SW480 (cell line): Measurements from ENCODE around the gene LRRC4C.

Experiments used
- DNase-seq: peaks from one replicate; pipeline ENCODE4 v3.0.0-alpha.2; 2016; ENCODE audit warnings: low spot score

The LRRC4C gene

DNA sequence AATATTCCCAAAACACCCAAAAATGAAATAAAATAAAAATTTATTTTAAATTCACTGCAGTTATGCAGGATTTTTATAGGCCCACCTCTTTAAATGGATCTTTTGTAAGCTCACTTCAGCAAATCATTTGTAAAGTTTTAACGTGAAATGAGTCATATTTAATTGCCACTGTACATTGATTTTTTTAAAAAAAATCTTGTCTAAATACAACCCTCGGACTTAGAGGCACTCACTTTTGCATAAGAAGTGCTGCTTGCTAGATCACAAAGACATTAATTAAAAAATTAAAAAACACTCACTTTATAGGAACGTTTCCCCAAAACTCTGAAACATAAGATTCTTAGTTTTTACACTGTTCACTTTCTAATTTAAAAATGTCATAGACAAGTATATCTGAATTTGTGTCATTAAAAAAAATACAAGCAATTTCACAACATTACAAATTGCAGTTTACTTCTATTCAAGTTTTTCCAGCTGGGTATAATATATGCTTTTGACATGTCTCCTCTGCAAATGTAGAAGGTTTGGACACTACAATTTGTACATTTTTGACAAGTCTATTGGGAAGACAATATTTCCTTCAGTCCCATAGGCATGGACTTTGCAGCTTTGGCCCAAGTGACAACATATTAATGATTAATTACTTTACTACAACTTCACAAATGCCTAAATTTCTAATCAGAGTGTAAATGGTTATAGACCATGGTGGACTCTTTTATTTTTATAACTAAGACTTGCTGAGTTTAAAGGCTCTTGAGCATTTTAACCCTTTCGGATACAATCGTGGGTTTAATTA is 1088.4 kb downstream of the LRRC4C start:
- no peak for DNase-seq

DNA sequence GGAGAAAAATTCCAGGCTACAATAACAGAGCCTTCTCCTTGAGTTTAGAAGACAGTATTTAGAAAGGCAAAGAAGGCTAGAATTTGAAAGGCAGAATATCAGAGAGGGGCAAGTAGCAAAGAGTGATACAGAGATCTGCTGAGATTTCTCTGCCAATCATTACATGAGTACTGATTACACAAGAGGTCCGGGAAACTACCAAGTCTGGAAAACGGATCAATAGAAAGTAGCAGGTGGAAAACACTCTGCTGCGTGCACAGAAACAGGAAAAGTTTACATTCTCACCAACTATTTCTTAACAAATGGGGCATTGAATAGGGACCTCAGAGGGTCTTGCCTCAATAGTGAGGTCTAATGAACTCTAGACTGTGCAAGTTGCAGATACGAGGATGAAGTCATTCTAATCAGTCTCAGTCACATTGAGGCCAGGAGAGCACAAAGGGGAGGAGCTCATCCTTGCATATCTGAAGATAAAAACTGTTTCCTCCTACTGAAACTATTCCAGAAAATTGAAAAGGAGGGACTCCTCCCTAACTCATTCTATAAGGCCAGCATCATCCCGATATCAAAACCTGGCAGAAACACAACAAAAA is 1099.2 kb downstream of the LRRC4C start:
- no peak for DNase-seq

DNA sequence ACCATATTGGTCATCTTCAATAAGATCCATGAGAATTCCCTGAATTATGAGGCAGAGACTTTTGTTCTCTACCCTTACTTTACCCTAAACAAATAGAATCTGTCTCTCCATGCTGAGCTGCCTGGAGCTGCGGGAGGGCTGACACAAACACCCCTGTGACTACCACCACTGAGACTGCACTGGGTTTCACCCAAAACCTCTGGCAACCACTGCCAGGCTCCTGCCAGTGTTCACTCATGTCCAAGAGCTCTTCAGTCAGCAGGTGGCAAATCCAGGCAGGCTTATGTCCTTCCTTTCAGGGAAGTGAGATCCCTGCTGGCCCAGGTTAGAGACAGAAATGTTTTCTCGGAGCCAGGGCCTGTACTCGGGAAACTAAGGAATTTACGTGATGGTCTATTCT is 1105.3 kb downstream of the LRRC4C start:
- no peak for DNase-seq

DNA sequence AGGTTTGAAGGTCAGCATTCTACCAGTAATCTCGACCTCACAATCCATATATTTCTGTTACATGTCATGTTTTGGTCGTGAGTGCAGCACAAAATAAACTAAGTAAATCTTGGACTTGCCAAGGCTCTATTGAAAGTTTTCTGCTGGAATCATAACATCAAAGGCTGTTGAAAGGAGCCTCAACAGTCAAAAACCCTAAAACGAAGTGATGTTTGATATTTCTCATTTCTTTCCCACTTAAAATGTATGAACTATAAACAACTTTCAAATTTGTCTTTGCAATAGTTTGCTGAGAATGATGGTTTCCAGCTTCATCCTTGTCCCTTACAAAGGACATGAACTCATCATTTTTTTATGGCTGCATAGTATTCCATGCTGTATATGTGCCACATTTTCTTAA is 1118.5 kb downstream of the LRRC4C start:
- DNase-seq: no peak

DNA sequence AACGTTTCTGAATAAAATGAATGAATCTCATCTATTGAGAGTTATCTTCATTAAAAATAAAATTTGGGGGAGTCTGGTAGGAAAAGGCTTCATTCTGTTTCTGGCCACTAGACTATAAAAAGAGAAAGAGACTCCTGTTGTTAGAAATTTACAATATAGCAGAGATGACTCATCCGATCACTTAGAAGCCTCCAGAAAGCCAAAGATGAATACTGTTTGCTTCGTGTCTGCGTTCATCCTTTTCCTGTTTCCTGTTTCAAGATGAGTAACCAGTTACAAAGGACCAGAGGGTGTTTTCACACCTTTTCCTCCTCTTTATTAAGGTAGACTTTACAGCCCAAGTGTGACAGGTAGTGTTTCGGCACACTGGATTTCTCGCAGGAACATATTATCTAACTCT is 1120.7 kb downstream of the LRRC4C start:
- DNase-seq: peak; percentile 7

DNA sequence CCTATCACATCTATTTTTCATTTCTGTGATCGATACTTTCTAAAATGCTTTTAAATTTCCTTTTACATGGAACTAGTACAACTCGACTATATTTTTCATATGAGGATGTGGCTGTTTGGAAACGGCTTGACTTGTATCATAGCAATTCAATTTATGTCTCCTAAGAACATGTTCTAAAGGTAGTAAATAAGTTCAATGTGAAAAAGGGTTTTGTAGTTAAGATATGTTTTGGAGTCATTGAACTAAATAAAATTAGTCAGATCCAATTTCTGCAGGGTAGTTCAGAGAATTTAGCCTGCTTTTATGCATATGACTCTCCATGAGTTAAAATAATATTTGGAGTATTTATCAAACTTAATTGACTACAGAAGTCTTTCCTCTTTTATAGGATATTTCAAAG is 1121.4 kb downstream of the LRRC4C start:
- no peak for DNase-seq

DNA sequence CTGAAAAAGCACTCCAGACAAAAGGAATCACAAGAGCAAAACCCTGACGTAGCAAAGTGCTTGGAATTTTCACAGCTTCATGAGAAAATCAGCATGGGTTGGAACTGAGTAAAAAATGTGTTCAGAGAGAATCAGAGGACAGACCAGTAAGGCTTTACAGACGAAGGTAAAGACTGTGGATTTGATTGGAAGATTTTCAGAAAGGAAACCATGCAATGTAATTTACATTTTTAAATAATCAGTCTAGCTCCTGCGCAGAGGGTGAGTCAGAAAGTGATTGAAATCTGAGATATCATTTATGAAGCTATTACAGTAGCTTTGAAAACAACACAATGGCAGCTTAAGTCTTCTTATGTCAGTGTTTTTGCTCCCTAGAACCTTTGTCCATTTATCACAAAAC is 1122.3 kb downstream of the LRRC4C start:
- DNase-seq: peak; percentile 3

DNA sequence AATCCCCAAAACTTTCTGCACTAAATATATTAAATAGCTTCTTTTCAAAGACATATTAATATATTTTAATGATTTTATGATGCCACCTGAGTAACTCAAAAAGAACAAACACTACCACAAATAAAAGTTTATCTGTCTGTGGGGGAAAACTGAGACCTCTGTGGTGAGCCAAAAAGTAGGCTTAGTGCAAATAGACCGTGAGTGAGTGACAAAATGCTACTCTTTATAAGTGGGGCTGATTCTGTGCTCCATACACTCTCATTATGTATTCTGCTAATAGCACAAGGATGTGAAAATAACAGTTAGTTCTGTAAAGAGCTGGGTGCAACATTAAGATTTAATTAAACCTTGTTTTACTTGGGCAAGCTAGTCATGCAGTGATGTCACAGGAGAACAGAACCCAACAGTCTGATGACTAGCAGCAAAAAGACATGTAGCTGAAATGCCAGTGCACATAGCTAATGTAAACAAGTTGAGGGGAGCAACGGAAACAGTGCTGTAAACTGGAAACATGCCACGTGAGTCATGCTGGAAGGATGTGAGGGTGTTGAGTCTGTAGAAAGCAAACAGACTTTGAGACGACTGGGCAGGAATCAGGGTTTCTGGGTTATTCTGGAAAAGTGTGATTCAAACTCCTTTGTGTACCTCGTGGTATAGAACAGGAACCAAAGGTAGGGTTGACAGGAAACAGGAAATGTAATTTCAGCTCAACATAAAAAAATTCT is 1130.4 kb downstream of the LRRC4C start:
- peak; percentile 75 for DNase-seq

DNA sequence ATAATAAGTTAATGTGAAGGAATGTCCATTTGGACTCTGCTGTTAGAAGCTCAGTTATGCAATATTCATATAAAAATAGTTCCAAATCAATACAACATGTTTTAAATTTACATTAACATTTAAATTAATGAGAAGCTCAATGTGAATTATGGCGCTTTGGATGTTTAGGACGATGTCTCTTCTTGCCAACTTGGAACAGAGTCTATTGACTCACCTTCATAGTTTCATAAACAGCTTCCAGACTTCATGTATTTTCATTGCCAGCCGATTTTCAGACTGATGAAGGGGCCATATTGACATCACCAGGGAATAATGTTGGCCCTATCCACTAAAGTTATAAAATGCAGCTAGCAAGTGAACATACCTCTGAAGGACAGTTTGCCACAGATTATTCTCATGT is 1136.2 kb downstream of the LRRC4C start:
- DNase-seq: no peak

DNA sequence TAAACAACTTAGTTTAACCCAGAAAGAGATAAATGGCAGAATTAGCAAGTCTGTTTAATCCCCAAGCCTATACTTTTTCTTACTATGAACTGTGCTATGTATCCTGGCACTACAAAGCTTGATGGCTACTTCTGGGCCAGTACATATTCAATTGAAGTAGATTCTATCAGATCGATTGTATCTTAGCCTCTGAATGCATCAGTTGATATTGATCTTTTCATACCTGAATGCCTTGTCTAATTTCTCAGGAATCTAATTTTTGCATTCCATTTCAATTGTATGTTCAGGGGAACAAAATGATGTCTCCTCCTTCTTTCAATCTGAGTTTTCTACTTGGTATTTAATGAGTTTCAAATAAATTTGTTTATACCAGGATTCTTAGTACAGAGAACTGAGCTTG is 1137.9 kb downstream of the LRRC4C start:
- DNase-seq: no peak

DNA sequence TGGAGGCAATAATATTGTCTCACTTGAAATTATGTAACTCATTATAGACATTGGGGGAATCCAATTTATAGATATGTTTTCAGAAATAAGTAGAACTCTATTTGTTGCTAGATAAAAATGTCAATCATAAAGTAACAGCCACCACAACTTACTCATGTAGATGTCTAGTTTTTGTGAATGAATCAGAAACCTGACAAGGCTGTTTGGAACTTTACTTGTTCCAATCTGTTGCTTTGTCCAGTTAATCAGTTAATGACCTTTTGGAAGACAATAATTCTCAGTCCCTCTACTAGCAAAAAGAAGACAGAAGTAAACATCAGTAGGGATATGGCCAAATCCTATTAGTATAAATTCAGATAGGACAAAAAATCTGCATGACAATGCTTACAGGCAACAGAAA is 1143.3 kb downstream of the LRRC4C start:
- no peak for DNase-seq

DNA sequence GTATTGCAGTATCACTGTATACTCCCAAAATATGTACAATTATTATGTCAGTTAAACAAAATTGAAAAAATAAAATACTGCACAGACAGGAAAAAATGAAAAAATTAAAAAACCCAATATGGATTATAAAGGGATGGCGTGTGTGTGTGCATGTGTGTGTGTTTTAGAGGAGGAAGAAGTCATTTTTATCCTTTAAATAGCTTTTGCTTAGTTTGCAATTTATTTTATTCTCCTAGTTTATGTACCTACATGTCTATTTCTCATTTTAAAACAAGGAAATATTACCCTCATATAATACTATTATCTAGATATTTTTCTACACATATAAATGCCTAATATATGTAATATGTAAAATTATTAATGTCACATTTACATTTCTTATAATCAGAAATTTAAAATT is 1144.3 kb downstream of the LRRC4C start:
- no peak for DNase-seq

DNA sequence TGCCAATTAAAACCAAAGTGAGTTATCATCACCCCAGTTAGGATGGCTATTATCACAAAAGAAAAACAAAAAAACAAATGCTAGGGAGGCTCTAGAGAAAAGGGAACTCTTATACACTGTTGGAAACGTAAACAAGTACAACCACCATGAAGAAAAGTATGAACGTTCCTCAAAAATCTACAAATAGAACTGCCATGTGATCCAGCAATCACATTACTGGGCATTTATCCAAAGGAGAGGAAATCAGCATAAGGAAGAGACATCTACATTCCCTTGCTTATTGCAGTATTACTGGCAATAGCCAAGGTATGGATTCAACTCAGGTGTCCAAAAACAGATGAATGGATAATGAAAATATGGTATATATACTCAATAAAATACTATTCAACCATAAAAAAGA is 1145.1 kb downstream of the LRRC4C start:
- DNase-seq: no peak

DNA sequence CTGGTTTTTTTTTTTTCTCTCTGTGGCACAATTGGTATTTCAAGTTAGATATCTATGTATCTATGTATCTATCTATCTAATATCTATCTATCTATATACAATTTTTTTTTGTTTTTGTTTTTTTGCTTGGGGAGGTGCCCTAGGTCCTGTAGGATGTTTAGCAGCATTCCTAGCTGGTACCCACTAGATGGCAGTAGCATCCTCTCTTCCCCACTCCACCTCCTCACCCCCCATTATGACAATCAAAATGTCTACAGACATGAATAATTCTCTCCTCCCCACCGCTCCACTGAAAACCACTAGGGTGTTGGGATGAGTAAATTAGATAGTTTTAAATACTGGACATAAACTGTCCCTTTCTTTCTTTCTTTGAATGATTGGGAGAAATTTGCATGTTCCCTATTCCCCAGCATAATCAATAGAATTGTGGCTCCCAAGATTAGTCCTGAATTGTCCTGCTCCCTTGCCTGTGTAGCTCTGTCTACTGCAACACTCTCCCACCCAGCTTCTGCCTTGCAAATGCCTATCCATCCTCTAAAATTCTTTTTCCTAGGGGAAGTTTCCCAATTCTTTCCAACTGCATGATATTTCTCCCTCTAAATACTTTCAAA is 1152.4 kb downstream of the LRRC4C start:
- DNase-seq: peak; percentile 41

DNA sequence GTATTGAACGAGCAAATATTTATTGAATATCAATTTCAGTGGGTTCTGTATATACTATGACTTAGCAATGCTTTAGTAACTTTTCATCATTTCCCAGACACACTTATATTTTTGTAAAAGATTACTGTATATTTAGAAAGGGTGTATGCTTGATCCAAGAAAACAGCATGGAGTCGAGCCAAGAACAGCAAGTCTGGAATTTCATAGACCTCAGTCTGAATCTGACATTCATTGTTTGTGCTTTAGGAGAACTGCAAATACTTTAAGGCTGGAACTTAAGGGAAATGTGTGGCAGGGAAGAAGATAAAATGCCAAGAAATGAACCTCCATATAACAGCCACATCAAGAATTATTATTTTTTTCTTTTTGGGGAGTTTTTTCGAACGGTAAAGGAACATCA is 1156.8 kb downstream of the LRRC4C start:
- DNase-seq: no peak

DNA sequence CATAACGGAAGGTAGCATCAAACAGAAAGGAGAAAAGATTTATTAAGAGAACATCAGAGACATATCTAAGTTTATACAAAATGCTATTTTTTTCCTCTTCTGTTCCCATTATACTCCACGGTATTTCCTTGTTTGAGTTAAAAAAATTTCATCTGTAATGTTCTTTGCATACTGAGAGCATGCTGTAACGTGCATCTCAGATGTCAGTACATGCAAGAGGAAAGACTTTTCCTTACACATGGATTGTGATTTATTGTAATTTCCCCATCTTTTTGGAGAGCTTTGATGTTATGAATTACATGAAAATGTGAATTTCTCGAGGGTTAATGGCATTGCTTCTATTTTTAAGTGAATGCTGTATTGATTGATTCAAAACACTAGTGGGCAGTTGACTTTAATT is 1164.0 kb downstream of the LRRC4C start:
- DNase-seq: no peak

DNA sequence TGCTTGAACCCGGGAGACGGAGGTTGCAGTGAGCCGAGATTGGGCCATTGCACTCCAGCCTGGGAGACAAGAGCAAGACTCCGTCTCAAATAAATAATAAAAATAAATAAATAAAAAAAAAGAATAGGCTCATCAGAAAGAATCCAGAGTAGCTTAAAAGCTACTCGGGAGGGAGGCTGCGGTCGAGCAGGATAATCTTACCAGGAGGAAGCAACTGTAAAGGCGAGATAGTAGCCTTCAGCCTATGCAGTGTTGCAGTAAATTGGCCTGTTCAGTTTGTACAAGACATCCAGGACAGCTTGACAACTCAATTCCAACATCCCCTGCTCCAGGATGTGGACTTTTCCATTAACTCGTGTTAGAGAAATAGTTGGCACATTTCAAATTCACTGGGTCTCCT is 1164.7 kb downstream of the LRRC4C start:
- DNase-seq: no peak

DNA sequence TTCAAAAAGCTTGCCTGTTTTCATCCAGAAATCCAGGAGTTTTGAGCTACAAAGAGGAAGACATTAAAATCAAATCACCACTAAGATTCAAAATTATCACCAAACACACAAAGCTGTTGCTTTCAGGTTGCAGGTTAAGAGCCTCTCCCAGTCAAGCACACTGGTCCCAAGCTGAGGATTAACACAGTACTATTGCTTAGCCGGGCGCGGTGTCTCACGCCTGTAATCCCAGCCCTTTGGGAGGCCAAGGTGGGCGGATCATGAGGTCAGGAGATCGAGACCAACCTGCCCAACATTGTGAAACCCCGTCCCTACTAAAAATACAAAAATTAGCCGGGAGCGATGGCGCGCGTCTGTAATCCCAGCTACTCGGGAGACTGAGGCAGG is 1165.1 kb downstream of the LRRC4C start:
- DNase-seq: no peak

DNA sequence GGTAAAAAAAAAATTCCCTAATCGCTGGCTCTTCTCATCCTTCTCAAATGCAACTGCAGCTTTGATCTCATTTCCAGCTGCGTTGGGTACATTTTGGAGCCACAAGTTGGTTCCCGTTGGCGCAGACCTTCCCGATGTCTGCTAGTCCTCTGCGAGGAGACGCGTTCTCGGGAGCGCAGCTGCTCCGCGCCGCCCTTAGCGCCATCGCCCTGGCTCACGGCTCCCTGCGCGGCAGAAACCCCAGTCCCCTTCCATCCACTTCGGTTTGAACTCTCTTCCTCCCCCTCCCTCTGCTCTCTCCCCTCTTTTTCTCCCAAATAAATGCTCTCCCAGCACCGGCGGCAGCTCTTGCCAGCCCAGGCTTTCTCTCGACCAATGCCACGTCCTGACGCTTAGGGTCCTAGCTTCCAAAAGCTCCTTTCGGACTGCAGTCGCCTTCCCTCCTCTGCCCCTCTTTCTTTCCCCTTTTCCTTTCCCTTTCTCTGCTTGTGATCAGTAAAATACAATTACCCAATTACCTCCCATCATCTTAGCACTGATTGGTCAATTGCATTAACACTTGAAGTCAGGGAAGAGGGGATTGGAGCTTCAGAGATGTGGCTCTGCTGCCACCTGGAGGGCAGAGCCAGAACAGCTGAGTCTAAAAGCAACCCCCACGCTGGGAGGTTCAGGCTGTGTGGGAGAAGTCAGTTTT is 1165.7 kb downstream of the LRRC4C start:
- DNase-seq: peak; percentile 81

DNA sequence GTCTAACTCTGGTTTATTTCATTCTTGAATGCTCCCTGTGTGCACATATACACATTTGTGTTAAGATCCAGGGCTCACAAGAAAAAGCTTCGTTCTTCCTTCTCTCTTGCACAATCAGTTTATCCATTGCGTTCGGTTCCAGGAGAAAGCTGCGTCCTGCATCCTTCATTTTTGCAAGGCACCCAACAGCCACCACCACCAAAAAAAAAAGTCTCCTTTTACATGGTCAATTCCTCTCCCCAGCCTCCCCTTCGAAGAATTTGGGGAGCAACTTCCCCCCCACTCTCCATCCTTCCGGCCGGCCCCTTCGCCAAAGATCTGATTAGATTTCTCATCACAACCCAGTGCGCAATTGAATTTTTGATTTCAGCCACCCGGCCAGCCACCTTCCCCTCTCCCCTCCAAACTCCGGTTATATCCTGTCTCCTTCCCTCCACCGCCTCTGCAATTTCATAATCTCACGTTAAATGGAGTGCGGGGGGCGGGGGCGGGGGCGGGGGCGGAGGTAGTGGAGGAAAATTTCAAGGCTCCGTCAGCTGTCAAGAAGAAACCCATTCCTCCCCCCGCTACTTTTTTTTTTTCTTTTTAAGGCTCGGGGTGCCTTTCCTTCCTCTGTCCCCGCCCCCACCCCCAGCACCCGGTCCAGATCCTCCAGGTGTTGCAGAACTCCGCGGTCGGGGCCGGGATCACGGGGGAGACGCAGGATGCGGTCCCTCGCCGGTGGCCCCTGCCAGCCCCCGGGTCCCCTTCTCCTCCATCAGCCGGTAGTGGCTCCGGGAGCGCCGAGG is 1166.5 kb downstream of the LRRC4C start:
- DNase-seq: no peak

DNA sequence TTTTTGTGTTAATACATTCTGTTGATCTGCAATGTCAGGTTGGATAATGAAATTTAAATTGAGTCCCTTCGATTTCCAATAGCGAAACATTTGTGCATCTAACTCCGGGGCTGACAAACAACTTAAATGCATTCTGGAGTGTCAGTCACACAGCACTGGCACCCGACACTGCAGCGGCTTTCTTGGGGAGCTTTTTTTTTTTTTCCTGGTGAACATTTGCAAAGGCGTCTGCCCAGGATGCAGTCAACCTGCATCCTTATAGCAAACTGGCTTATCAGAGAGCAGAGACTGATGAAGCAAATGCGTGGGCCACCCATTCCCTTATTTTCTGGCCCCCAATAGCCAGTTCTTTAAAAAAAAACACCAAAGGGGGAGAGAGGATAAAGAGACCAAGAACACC is 1167.7 kb downstream of the LRRC4C start:
- no peak for DNase-seq

DNA sequence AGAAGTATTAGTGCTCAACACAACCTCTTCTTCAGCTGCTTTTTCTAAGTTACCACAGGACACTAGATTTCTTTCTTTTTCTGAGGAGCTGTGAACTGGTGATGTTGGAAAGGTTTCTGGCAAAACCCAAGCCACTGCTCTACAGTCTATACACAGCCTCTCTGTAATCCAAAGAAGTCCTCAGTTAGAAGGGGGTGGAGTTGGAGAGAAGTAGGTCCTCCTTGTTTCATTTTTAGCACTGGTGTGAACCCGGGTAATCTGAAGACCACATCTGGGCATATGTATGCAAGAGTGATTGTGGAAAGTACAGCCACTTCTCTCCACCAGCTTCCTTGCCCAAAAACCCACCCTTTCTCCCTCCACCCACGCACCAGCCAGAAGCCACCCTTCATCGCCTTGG is 1168.1 kb downstream of the LRRC4C start:
- no peak for DNase-seq
